H1 (cell line): Measurements from ENCODE around the gene ROR1. TPM values are rescaled to one million over a fixed set of nuclear protein-coding genes. Genes with fewer than 3 reads are reported as not detected.

Experiments
- EGR1 ChIP-seq: IDR thresholded peaks from 2 replicates; pipeline ENCODE4 v1.6.1; 2011; ENCODE audit warnings: low read depth, low read length, borderline replicate concordance
- JUN ChIP-seq: IDR thresholded peaks from 2 replicates; pipeline ENCODE4 v1.6.1; 2011; ENCODE audit warnings: low read depth, mild to moderate bottlenecking, improper control_type of control experiment, low read length
- KDM5A ChIP-seq: fragments of 200-600 bp; IDR thresholded peaks from 2 replicates; pipeline ENCODE4 v1.7.1; 2012; ENCODE audit warnings: mild to moderate bottlenecking, low read length, inconsistent platforms, mixed read lengths
- SIN3A ChIP-seq, 2 experiments: IDR thresholded peaks in 1 of 2; conservative IDR thresholded peaks in 1 of 2; 2 replicates each; pipeline ENCODE4 v1.6.1; 2011 to 2012; ENCODE audit warnings: low read length in 2 of 2, improper control_type of control experiment in 1 of 2, low read depth in 1 of 2, mild to moderate bottlenecking in 1 of 2
- SRF ChIP-seq: IDR thresholded peaks from 2 replicates; pipeline ENCODE4 v1.6.1; 2011; ENCODE audit warnings: mild to moderate bottlenecking, low read depth, low read length, moderate library complexity
- polyA plus RNA-seq, 7 experiments: library from polyadenylated mRNA; depleted of rRNA in 3 of 7; stranded (reverse) in 5 of 7; unstranded in 2 of 7; fragments of >200 nt in 5 of 7; fragments of 200-250 nt in 2 of 7; gene quantifications; 1 replicate in 5 of 7; 2 replicates in 1 of 7; 4 replicates in 1 of 7; pipeline versions ENCODE4 v1.2.1 to v1.2.3, GENCODE V29; 2011 to 2013; ENCODE audit warnings: missing spikeins in 2 of 7, mixed read lengths in 2 of 7
- total RNA-seq: library from RNA; stranded (reverse); fragmentation: NEBNext Ultra II Directional; extraction: Animal tissue kit (Norgen Biotek cat#: 25700); gene quantifications from 2 replicates; pipeline ENCODE4 v1.2.1, GENCODE V29; 2021
- TF ChIP-seq, protein P1 (sequence below): fragments of 300-600 bp; sonication (generic); IDR thresholded peaks from 2 replicates; pipeline ENCODE4 v1.7.1; 2012; ENCODE audit warnings: low read length, moderate library complexity, mild to moderate bottlenecking, inconsistent platforms; ENCODE audit not compliant: insufficient replicate concordance
- TF ChIP-seq, protein P2 (sequence below): IDR thresholded peaks from 2 replicates; pipeline ENCODE4 v1.6.1; 2011; ENCODE audit warnings: low read depth, mild to moderate bottlenecking, low read length; ENCODE audit not compliant: insufficient read depth

Gene ROR1
- total and polyA plus RNA-seq, 2 of the 8 experiments (the other 6 are each of a cell fraction or from before 2014, with no cell fraction given): 33.6 to 73.6 TPM

DNA sequence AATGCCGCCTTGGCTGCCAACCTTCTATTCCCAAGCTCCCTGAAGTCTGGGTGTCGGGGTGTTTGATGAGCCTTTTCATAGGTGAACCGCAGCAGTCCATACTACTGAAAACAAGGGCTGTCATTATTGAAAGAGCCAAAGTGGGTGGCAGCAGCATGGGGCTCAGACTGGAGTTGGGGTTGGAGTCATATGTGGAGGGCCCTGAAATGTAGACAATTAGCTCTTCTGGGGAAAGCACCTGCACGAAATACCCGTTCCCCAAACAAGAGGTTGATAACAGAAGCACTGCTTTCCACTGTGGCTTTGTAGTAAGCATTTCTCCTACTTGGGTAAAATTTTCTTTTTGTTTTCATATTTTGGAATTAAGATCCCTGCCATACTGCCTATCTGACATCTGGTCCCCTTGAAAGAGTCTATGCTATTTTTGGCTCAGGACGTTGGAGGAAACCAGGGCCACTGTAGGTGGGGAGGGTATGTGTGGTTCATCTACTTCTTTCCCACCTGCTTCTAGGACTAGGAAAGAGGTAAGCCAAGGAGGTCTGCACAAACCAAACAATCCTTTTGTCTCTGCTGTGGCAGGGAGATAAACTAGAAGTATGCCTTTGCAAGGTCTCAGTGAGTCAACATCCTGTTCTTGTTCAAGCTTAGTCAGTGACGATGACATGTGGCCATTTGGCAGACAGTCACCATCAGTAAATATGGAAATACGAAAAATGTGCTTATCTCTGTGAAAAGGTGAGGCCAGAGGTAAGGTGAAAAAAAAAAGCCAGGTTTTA lies 232.6 kb downstream of the ROR1 start (continued):
- TF ChIP-seq, protein P1, sequence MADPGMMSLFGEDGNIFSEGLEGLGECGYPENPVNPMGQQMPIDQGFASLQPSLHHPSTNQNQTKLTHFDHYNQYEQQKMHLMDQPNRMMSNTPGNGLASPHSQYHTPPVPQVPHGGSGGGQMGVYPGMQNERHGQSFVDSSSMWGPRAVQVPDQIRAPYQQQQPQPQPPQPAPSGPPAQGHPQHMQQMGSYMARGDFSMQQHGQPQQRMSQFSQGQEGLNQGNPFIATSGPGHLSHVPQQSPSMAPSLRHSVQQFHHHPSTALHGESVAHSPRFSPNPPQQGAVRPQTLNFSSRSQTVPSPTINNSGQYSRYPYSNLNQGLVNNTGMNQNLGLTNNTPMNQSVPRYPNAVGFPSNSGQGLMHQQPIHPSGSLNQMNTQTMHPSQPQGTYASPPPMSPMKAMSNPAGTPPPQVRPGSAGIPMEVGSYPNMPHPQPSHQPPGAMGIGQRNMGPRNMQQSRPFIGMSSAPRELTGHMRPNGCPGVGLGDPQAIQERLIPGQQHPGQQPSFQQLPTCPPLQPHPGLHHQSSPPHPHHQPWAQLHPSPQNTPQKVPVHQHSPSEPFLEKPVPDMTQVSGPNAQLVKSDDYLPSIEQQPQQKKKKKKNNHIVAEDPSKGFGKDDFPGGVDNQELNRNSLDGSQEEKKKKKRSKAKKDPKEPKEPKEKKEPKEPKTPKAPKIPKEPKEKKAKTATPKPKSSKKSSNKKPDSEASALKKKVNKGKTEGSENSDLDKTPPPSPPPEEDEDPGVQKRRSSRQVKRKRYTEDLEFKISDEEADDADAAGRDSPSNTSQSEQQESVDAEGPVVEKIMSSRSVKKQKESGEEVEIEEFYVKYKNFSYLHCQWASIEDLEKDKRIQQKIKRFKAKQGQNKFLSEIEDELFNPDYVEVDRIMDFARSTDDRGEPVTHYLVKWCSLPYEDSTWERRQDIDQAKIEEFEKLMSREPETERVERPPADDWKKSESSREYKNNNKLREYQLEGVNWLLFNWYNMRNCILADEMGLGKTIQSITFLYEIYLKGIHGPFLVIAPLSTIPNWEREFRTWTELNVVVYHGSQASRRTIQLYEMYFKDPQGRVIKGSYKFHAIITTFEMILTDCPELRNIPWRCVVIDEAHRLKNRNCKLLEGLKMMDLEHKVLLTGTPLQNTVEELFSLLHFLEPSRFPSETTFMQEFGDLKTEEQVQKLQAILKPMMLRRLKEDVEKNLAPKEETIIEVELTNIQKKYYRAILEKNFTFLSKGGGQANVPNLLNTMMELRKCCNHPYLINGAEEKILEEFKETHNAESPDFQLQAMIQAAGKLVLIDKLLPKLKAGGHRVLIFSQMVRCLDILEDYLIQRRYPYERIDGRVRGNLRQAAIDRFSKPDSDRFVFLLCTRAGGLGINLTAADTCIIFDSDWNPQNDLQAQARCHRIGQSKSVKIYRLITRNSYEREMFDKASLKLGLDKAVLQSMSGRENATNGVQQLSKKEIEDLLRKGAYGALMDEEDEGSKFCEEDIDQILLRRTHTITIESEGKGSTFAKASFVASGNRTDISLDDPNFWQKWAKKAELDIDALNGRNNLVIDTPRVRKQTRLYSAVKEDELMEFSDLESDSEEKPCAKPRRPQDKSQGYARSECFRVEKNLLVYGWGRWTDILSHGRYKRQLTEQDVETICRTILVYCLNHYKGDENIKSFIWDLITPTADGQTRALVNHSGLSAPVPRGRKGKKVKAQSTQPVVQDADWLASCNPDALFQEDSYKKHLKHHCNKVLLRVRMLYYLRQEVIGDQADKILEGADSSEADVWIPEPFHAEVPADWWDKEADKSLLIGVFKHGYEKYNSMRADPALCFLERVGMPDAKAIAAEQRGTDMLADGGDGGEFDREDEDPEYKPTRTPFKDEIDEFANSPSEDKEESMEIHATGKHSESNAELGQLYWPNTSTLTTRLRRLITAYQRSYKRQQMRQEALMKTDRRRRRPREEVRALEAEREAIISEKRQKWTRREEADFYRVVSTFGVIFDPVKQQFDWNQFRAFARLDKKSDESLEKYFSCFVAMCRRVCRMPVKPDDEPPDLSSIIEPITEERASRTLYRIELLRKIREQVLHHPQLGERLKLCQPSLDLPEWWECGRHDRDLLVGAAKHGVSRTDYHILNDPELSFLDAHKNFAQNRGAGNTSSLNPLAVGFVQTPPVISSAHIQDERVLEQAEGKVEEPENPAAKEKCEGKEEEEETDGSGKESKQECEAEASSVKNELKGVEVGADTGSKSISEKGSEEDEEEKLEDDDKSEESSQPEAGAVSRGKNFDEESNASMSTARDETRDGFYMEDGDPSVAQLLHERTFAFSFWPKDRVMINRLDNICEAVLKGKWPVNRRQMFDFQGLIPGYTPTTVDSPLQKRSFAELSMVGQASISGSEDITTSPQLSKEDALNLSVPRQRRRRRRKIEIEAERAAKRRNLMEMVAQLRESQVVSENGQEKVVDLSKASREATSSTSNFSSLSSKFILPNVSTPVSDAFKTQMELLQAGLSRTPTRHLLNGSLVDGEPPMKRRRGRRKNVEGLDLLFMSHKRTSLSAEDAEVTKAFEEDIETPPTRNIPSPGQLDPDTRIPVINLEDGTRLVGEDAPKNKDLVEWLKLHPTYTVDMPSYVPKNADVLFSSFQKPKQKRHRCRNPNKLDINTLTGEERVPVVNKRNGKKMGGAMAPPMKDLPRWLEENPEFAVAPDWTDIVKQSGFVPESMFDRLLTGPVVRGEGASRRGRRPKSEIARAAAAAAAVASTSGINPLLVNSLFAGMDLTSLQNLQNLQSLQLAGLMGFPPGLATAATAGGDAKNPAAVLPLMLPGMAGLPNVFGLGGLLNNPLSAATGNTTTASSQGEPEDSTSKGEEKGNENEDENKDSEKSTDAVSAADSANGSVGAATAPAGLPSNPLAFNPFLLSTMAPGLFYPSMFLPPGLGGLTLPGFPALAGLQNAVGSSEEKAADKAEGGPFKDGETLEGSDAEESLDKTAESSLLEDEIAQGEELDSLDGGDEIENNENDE: no peak
- TF ChIP-seq, protein P2, sequence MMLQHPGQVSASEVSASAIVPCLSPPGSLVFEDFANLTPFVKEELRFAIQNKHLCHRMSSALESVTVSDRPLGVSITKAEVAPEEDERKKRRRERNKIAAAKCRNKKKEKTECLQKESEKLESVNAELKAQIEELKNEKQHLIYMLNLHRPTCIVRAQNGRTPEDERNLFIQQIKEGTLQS: no peak
- no peak for TF ChIP-seq SRF
- TF ChIP-seq JUN: no peak
- no peak for TF ChIP-seq EGR1
- TF ChIP-seq SIN3A (conservative IDR thresholded peaks at IDR 0.05 in 1 of 2, IDR thresholded peaks at IDR 0.05 in 1 of 2; ENCODE audit: low read depth in 1 of 2, low read length in 2 of 2): no peak
- no peak for TF ChIP-seq KDM5A
- TF ChIP-seq, all 59 proteins: peak for 0
